HCT116 (cell line): ENCODE results near the gene PGLYRP4. TPM values are rescaled to one million over a fixed set of nuclear protein-coding genes. Genes with fewer than 3 reads are reported as not detected.

Experiments
- ATAC-seq: fragments of 200-7000 bp; cut with Tn5 transposase; 2 replicates; pipeline ENCODE4 v1.9.1; 2020; ENCODE audit warnings: mild to moderate bottlenecking, moderate library complexity
- BruUV-seq: library from RNA; stranded (reverse); fragments of 400-500 nt; replicated peaks from 2 replicates; lab custom pipeline; 2021; lab: Mats Ljungman, UMichigan
- CTCF ChIA-PET: fragments of 300-600 bp; sonication (Branson Sonifier 250); formaldehyde crosslinking; loops from one replicate; lab custom pipeline; 2021; ENCODE audit warnings: antibody characterized with exemption; lab: Charles Lee
- POLR2A ChIA-PET: fragments of 300-600, 350-600 bp; sonication (Branson Sonifier 250); formaldehyde crosslinking; loops from one replicate; lab custom pipeline; 2021; ENCODE audit warnings: antibody characterized with exemption; lab: Charles Lee
- RAD21 ChIA-PET, 2 experiments: fragments of 300-600 bp; sonication (Branson Sonifier 250); formaldehyde crosslinking; loops; one replicate each; lab custom pipeline; 2023; ENCODE audit warnings: low total read pairs in 2 of 2; ENCODE audit not compliant: uncharacterized antibody in 2 of 2, unreplicated experiment in 2 of 2, low non-redundant PET in 1 of 2; lab: Charles Lee
- DNase-seq: peaks from one replicate; pipeline ENCODE4 v3.0.0-alpha.2; 2010; ENCODE audit warnings: low read depth, low spot score
- H2AFZ ChIP-seq: fragments of 200-600 bp; shearing (Covaris generic), sonication (generic); 2 replicates; pipeline ENCODE4 v1.6.1; 2017; ENCODE audit warnings: low read depth, mixed run types, mixed read lengths, antibody characterized with exemption, low read length; ENCODE audit not compliant: poor library complexity, severe bottlenecking
- H3K27ac ChIP-seq: 2 replicates; pipeline ENCODE4 v1.5.1; 2012; ENCODE audit warnings: low read depth, low read length
- H3K27me3 ChIP-seq: fragments of 200-600 bp; sonication (generic); 2 replicates; pipeline ENCODE4 v1.6.1; 2016; ENCODE audit warnings: mixed run types, low read length, mixed read lengths; ENCODE audit not compliant: insufficient read depth
- H3K36me3 ChIP-seq, 2 experiments: fragments of 200-500 bp in 1 of 2; fragments of 200-600 bp in 1 of 2; sonication (Bioruptor generic) in 1 of 2; sonication (generic) in 1 of 2; 2 replicates each; pipeline versions ENCODE4 v1.5.1 to v1.6.1; 2014 to 2016; ENCODE audit warnings: low read length in 2 of 2, inconsistent platforms in 1 of 2, mixed read lengths in 1 of 2, mixed run types in 1 of 2; ENCODE audit not compliant: insufficient read depth in 2 of 2, control insufficient read depth in 1 of 2
- H3K4me1 ChIP-seq, 2 experiments: fragments of 200-600 bp in 1 of 2; sonication (generic) in 1 of 2; 2 replicates each; pipeline versions ENCODE4 v1.5.1 to v1.6.1; 2012 to 2017; ENCODE audit warnings: low read length in 2 of 2, inconsistent platforms in 1 of 2, mild to moderate bottlenecking in 1 of 2, mixed read lengths in 1 of 2, mixed run types in 1 of 2, moderate library complexity in 1 of 2; ENCODE audit not compliant: insufficient read depth in 2 of 2, control insufficient read depth in 1 of 2
- H3K4me2 ChIP-seq: fragments of 200-600 bp; sonication (generic); 2 replicates; pipeline ENCODE4 v1.6.1; 2017; ENCODE audit warnings: mixed run types, low read length, mixed read lengths
- H3K4me3 ChIP-seq, 2 experiments: fragments of 200-600 bp in 1 of 2; sonication (generic) in 1 of 2; replicated peaks in 1 of 2; 2 replicates each; pipeline ENCODE4 v1.5.1; 2011 to 2016; ENCODE audit warnings: low read length in 2 of 2, control low read depth in 1 of 2, low read depth in 1 of 2, mild to moderate bottlenecking in 1 of 2, mixed read lengths in 1 of 2, mixed run types in 1 of 2
- H3K79me2 ChIP-seq: fragments of 200-600 bp; sonication (generic); 2 replicates; pipeline ENCODE4 v1.6.1; 2017; ENCODE audit warnings: mild to moderate bottlenecking, mixed run types, low read length, moderate library complexity, mixed read lengths; ENCODE audit not compliant: insufficient read depth
- H3K9ac ChIP-seq: fragments of 200-600 bp; sonication (generic); 2 replicates; pipeline ENCODE4 v1.6.1; 2016; ENCODE audit warnings: low read length, mixed read lengths
- H3K9me2 ChIP-seq: fragments of 200-600 bp; sonication (generic), shearing (Covaris generic); 2 replicates; pipeline ENCODE4 v1.6.1; 2017; ENCODE audit warnings: mixed run types, mild to moderate bottlenecking, moderate library complexity; ENCODE audit not compliant: insufficient read depth
- H3K9me3 ChIP-seq, 2 experiments: fragments of 200-500 bp in 1 of 2; fragments of 200-600 bp in 1 of 2; sonication (Bioruptor generic) in 1 of 2; sonication (generic) in 1 of 2; 2 replicates each; pipeline ENCODE4 v1.6.1; 2014 to 2017; ENCODE audit warnings: low read length in 2 of 2, mixed read lengths in 2 of 2, inconsistent platforms in 1 of 2, low read depth in 1 of 2, mild to moderate bottlenecking in 1 of 2, mixed run types in 1 of 2, moderate library complexity in 1 of 2; ENCODE audit not compliant: control insufficient read depth in 1 of 2, insufficient read depth in 1 of 2
- H4K20me1 ChIP-seq: fragments of 200-600 bp; sonication (generic), shearing (Covaris generic); 2 replicates; pipeline ENCODE4 v1.6.1; 2017; ENCODE audit warnings: mixed run types, mild to moderate bottlenecking, moderate library complexity; ENCODE audit not compliant: insufficient read depth
- ATF3 ChIP-seq: IDR thresholded peaks from 2 replicates; pipeline ENCODE4 v1.6.1; 2012
- CBX3 ChIP-seq: IDR thresholded peaks from 2 replicates; pipeline ENCODE4 v1.6.1; 2012; ENCODE audit warnings: low read depth
- CEBPB ChIP-seq: IDR thresholded peaks from 2 replicates; pipeline ENCODE4 v1.6.1; 2012; ENCODE audit warnings: low read depth
- CTCF ChIP-seq, 3 experiments: fragments of 200-600 bp in 1 of 3; sonication (generic) in 1 of 3; IDR thresholded peaks in 2 of 3; conservative IDR thresholded peaks in 1 of 3; 2 replicates each; pipeline ENCODE4 v1.5.1; 2012 to 2017; ENCODE audit warnings: low read depth in 2 of 3, low read length in 2 of 3, antibody characterized with exemption in 1 of 3, borderline replicate concordance in 1 of 3, control low read depth in 1 of 3, mild to moderate bottlenecking in 1 of 3, mixed read lengths in 1 of 3, mixed run types in 1 of 3, moderate library complexity in 1 of 3; ENCODE audit not compliant: insufficient read depth in 1 of 3
- EGR1 ChIP-seq: IDR thresholded peaks from 2 replicates; pipeline ENCODE4 v1.6.1; 2012; ENCODE audit warnings: low read depth
- ELF1 ChIP-seq: IDR thresholded peaks from 2 replicates; pipeline ENCODE4 v1.6.1; 2012; ENCODE audit warnings: low read depth, borderline replicate concordance
- EZH2 ChIP-seq: fragments of 200-600 bp; sonication (generic); IDR thresholded peaks from 2 replicates; pipeline ENCODE4 v1.6.1; 2017; ENCODE audit warnings: antibody characterized with exemption, mixed run types
- EZH2phosphoT487 ChIP-seq: fragments of 200-600 bp; IDR thresholded peaks from 2 replicates; pipeline ENCODE4 v1.6.1; 2018; ENCODE audit warnings: antibody characterized with exemption, borderline replicate concordance
- FOSL1 ChIP-seq: IDR thresholded peaks from 2 replicates; pipeline ENCODE4 v1.6.1; 2012; ENCODE audit warnings: low read depth
- POLR2A ChIP-seq: IDR thresholded peaks from 2 replicates; pipeline ENCODE4 v1.7.0; 2011; ENCODE audit warnings: borderline replicate concordance; ENCODE audit not compliant: insufficient read depth, insufficient read length; ENCODE audit errors: extremely low read depth
- POLR2AphosphoS5 ChIP-seq: IDR thresholded peaks from 2 replicates; pipeline ENCODE4 v1.6.1; 2011; ENCODE audit warnings: mild to moderate bottlenecking, low read depth, low read length, moderate library complexity
- RAD21 ChIP-seq: IDR thresholded peaks from 2 replicates; pipeline ENCODE4 v1.6.1; 2012; ENCODE audit warnings: low read depth, mild to moderate bottlenecking
- REST ChIP-seq: IDR thresholded peaks from 2 replicates; pipeline ENCODE4 v1.6.1; 2012; ENCODE audit warnings: low read depth
- SIN3A ChIP-seq: IDR thresholded peaks from 2 replicates; pipeline ENCODE4 v1.6.1; 2012; ENCODE audit warnings: low read depth
- SP1 ChIP-seq: IDR thresholded peaks from 2 replicates; pipeline ENCODE4 v1.6.1; 2012; ENCODE audit warnings: low read depth
- SRF ChIP-seq: IDR thresholded peaks from 2 replicates; pipeline ENCODE4 v1.6.1; 2012; ENCODE audit warnings: low read depth
- TCF7L2 ChIP-seq: IDR thresholded peaks from 2 replicates; pipeline ENCODE4 v1.7.0; 2011; ENCODE audit warnings: borderline replicate concordance, inconsistent platforms; ENCODE audit not compliant: insufficient read depth, insufficient read length; ENCODE audit errors: extremely low read depth
- ZBTB33 ChIP-seq: IDR thresholded peaks from 2 replicates; pipeline ENCODE4 v1.6.1; 2011; ENCODE audit warnings: mild to moderate bottlenecking, low read length, moderate library complexity; ENCODE audit not compliant: insufficient replicate concordance; ENCODE audit errors: extremely low read depth
- ZFX ChIP-seq: fragments of 450-650 bp; IDR thresholded peaks from 2 replicates; pipeline ENCODE4 v1.6.1; 2017
- ZNF274 ChIP-seq: fragments of 200-500 bp; sonication (Bioruptor generic); IDR thresholded peaks from 2 replicates; pipeline ENCODE4 v1.6.1; 2014; ENCODE audit warnings: mild to moderate bottlenecking, low read depth, low read length, inconsistent platforms
- intact Hi-C: fragments of 100-400 bp; cut with micrococcal nuclease; formaldehyde crosslinking; loops from 2 replicates; pipeline ENCODE4 v1.10.0; 2022
- total RNA-seq: library from RNA; stranded (reverse); gene quantifications from one replicate; pipeline ENCODE4 v1.2.1, GENCODE V29; 2021; ENCODE audit not compliant: unreplicated experiment

The PGLYRP4 gene
- total RNA-seq, 1 experiment from 2014 or later: not detected

GRCh38 chr1:153306303-153307220, 42.1 kb downstream of the PGLYRP4 start:
- H3K9ac ChIP-seq: no peak overlapping the region
- no peak overlapping the region for H3K4me3 ChIP-seq
- BruUV-seq: no TSS peak
- ChIA-PET POLR2A (no interaction called here), RAD21 (no interaction called here), CTCF (no interaction called here)
- H3K27ac ChIP-seq: no peak overlapping the region
- no peaks in the 10 kb centered on the region for H3K9me2 ChIP-seq
- TF ChIP-seq POLR2A (no peak), ZFX (no peak), CBX3 (no peak), ZBTB33 (no peak), SP1 (no peak), CEBPB (no peak), SIN3A (no peak), CTCF (IDR thresholded peaks at IDR 0.05 in 2 of 3, conservative IDR thresholded peaks at IDR 0.05 in 1 of 3; ENCODE audit: borderline replicate concordance in 1 of 3, insufficient read depth in 1 of 3, low read depth in 2 of 3, low read length in 2 of 3) (no peak), REST (no peak), SRF (no peak), FOSL1 (no peak), TCF7L2 (no peak), EZH2 (no peak), EZH2phosphoT487 (no peak), ATF3 (no peak), RAD21 (no peak), ZNF274 (no peak), POLR2AphosphoS5 (no peak), EGR1 (no peak), ELF1 (no peak)
- H2AFZ ChIP-seq: no peak overlapping the region
- H4K20me1 ChIP-seq: no peaks in the 10 kb centered on the region
- H3K36me3 ChIP-seq: no peaks in the 10 kb centered on the region
- H3K4me2 ChIP-seq: no peak overlapping the region
- H3K79me2 ChIP-seq: no peaks in the 10 kb centered on the region
- ATAC-seq (no peak), DNase-seq (no peak)
- intact Hi-C loops: no loop called here
- H3K27me3 ChIP-seq: peaks cover 25% of the 10 kb centered on the region
- no peaks in the 10 kb centered on the region for H3K4me1 ChIP-seq
- H3K9me3 ChIP-seq: no peaks in the 10 kb centered on the region
